Right forelimb (tissue), 1 donor: Measurements from ENCODE around the gene SBF2.

Source experiments
- DNase-seq: peaks from one replicate; pipeline ENCODE4 v3.0.0-alpha.2; 2018

Gene SBF2

GRCh38 chr11:10317151-10317755 is 23.2 kb upstream of the SBF2 start:
- no peak for DNase-seq

GRCh38 chr11:10315083-10315482 is 21.1 kb upstream of the SBF2 start:
- DNase-seq, result no peak

- DNase-seq, result no peak
Measured at GRCh38 chr11:10314199-10315072, 20.4 kb upstream of the SBF2 start.

GRCh38 chr11:10311802-10312201 is 17.8 kb upstream of the SBF2 start:
- DNase-seq, result no peak

GRCh38 chr11:10310301-10310841 is 16.4 kb upstream of the SBF2 start:
- DNase-seq, result no peak

GRCh38 chr11:10309163-10310093 is 15.4 kb upstream of the SBF2 start:
- DNase-seq, result peak; percentile 66

GRCh38 chr11:10308201-10308954 is 14.4 kb upstream of the SBF2 start:
- no peak for DNase-seq

- peak; percentile 90 for DNase-seq
Measured at GRCh38 chr11:10307400-10308200, 13.6 kb upstream of the SBF2 start.

GRCh38 chr11:10307022-10307399 is 13.0 kb upstream of the SBF2 start:
- no peak for DNase-seq

- DNase-seq, result peak; percentile 64
Measured at GRCh38 chr11:10305964-10306918, 12.2 kb upstream of the SBF2 start.

- peak; percentile 62 for DNase-seq
Measured at GRCh38 chr11:10305262-10305963, 11.4 kb upstream of the SBF2 start.

GRCh38 chr11:10304495-10305261 is 10.7 kb upstream of the SBF2 start, which contains the start of gene ADM:
Gene ADM (plus strand): TSS chr11:10305073. CDS start chr11:10305701, 628 bp downstream.
- peak; percentile 90 for DNase-seq

- peak; percentile 57 for DNase-seq
Measured at GRCh38 chr11:10303558-10304363, 9.7 kb upstream of the SBF2 start.

- DNase-seq, result peak; percentile 85
Measured at GRCh38 chr11:10302744-10303557, 8.9 kb upstream of the SBF2 start.

GRCh38 chr11:10302359-10302743 is 8.3 kb upstream of the SBF2 start:
- DNase-seq, result no peak

- no peak for DNase-seq
Measured at GRCh38 chr11:10301656-10302358, 7.8 kb upstream of the SBF2 start.
